Raji (cell line): ENCODE measurements around the gene TXLNA.

Experiments used
- POLR2A ChIP-seq: IDR thresholded peaks from 2 replicates; pipeline ENCODE4 v1.6.1; 2011; ENCODE audit warnings: low read depth, low read length, control low read depth; ENCODE audit not compliant: insufficient read depth

Gene TXLNA

GRCh38 chr1:32200226-32201010 is 20.9 kb downstream of the TXLNA start, which contains the start of gene CCDC28B:
Gene CCDC28B, plus strand, starts transcription at chr1:32200595. Its CDS starts 1,341 bp downstream, at chr1:32201936.
- peak; percentile 66 for TF ChIP-seq POLR2A

DNA sequence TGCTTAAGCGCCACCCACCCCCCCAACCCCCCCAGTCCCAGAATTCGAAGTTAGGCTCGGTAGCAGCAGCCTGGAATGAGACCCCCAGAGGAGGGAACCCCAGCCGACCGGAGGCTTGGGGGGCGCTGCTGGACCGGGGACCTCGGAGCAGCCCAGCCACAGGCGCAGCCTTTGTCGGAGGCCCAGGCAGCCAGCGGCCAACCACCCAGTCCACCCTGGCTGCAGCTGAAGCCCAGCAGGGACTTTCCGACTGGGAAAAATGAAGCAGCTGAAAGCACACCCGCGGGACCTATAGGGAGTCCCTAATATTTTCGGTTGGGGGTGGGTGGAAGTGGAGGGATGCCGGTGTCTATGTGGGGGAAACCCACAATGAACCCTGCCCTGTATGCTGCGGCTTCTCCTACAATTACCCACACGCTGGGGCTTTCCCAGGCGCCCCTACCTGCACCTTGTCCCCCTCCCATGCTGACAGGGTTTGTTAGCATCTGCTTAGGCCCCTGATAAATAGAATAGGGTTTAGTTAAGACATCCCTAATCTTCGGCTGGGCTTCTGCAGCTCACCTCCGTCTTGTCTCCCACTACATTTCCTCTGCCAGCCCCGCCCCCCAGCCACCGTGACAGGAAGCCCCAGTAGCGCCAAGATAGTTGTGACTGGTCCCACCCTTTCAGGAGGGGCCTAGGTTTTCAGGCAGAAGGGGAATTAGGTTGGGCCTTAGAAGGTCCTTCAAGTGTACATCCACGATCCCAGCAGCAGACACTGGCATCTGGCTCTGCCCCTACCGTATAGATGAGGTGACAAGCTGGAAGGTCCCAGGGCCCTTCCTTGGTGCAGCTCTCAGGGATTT is 21.8 kb downstream of the TXLNA start:
- TF ChIP-seq POLR2A = 0 out of 2 replicates have a peak, but pooled peaks have one; percentile 34

GRCh38 chr1:32204943-32205361 is 25.5 kb downstream of the TXLNA start:
- no peak for TF ChIP-seq POLR2A

DNA sequence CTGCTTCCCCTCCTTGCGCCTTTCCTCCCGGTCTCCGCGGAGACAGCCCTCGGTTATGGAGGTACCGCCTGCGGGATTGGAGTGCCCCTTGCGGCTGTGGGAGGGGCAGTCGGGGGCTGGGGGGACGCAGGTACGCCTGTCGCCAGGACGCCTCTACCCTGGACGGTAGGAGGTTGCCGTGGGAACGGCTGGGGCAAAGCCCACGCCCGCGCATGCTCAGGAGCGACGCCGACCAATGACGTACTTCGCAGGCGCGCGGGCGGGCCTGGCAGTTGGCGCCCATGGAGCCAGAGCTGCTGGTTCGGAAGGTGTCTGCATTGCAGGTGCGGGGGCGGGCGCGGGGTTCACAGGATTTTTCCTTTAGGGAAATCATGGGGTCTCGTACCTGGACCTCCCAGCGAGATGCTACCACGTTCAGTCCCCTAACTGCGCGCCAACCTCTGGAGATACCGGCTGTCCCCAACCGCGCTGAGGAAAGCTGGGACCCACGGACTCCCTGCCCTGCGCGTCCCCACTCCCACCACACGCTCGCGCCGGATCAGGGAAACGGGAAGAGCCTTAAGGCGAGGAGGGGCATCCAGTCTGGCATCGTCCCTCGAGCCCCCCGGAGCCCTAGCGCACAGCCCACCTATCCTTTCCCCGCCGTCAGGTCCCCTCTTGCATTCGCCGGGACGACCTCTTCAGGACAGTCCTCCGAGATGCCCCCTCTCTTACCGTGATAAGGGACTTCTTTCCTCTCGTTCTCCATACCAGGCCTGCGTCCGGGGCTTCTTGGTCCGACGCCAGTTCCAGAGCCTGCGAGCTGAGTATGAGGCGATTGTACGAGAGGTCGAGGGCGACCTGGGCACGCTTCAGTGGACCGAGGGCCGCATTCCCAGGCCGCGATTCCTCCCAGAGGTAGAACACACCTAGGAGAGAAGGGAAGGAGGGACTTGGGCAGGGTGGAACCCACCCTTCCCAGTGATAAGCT is 26.2 kb downstream of the TXLNA start, which contains the start of gene IQCC:
IQCC (plus strand) TSS at position 271 of the 970 bp plus-strand sequence; CDS start at position 282, 11 bp downstream.
- peak; percentile 90 for TF ChIP-seq POLR2A

- no peak for TF ChIP-seq POLR2A
Observed at GRCh38 chr1:32208469-32208868, 29.0 kb downstream of the TXLNA start.

- TF ChIP-seq POLR2A = no peak; the same call in 1 of the 2 replicates
Observed at GRCh38 chr1:32208891-32209328, 29.4 kb downstream of the TXLNA start, which contains the start of gene DCDC2B. Gene DCDC2B, plus strand, starts transcription at chr1:32209089. Its CDS starts 5 bp downstream, at chr1:32209094.

- no peak for TF ChIP-seq POLR2A
Observed at GRCh38 chr1:32215629-32216480, 36.4 kb downstream of the TXLNA start.

DNA sequence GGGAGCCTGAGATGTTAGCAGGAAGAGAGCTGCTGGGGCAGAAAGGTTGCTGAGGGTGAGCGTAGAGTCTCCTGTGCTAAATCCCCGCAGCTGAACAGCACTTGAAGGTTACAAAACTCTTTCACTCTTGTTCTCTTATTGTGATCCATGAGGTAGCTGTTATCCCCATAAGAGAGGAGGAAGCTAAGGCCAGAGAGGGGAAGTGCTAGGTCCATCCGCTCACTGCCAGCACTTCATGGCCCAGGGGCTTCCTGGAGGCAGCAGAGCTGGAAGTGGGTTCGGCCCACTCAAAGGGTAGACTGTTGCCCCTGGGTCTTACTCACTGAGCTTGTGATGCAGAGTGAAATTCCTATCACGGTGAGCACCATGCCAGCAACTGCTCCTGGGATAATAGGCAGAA is 37.1 kb downstream of the TXLNA start:
- TF ChIP-seq POLR2A = no peak

- TF ChIP-seq POLR2A = no peak
Observed at GRCh38 chr1:32219022-32219421, 39.5 kb downstream of the TXLNA start.

DNA sequence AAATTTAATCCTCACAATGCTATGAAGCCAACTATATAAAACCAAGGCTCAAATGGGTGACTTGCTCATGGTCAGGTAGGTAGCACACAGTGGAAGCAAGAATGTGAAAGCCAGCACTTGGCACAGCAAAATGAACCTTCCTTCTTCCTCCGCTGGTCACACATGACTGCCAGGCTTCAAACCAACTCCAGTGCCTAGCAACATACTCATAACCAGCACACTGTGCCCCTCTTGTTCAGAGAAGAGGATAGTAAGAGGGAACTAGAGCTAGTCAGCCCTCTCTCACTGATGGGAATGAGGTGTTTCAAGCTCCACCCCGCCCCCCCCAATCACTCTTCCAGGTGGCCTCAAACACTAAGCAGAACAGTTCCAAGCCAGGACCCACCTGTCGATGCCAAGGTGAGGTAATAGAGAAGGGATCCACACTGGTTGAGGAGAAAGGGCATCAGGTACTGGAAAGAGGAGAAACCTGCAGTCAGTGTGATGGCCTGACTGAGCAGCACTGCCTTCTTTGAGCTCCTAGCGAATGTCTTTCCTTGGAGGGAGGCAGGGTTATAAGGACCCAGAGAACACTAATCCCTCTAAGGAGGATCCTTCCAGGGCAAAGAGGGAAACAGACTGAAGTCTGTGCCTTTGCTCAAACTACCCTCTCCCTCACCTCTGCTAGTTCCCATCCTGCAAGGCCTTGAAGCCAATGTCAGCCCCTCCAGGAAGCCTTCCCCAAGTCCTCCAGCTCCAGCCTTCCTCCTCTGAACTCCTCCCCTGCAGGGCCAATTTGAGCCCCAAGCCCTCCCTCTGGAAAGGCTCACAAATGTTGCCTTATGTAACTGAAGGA is 41.5 kb downstream of the TXLNA start:
- TF ChIP-seq POLR2A = no peak

DNA sequence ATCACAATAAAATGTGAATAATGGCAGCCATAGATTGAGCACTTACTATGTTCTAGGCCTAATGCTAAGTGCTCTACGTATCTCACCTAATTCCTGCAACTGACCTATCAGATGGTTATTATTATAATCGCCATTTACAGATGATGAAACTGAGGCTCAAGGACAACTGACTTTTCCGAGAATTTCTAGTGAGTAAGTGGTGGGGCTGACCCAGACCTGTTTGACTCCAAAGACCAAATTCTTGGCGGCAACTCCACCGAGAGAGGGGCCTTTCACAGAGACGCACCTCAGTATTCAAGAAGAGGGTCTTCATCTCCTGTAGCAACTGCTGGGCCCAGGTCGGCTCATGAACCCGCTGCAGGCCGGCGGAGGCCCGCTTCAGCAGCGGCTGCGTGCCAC is 42.1 kb downstream of the TXLNA start:
- no peak for TF ChIP-seq POLR2A

GRCh38 chr1:32221980-32222755 is 42.7 kb downstream of the TXLNA start, which contains the start of the genes EIF3I and TMEM234:
Gene EIF3I, plus strand, starts transcription at chr1:32222407. Its CDS starts 35 bp downstream, at chr1:32222442.
Gene TMEM234, minus strand, starts transcription at chr1:32222353. Its CDS starts 31 bp downstream, at chr1:32222322.
- peak; percentile 93 for TF ChIP-seq POLR2A
